Fibroblast of lung (primary cell): ENCODE measurements around the gene ATP6V0C.

Experiments used
- EZH2 ChIP-seq: IDR thresholded peaks from 2 replicates; pipeline ENCODE4 v1.5.1; 2012; ENCODE audit warnings: low read length, control low read depth, mild to moderate bottlenecking; ENCODE audit errors: missing control alignments
- TF ChIP-seq, protein P1 (sequence below), 2 donors: IDR thresholded peaks in 1 of 2; conservative IDR thresholded peaks in 1 of 2; 1 replicate in 1 of 2; 2 replicates in 1 of 2; pipeline ENCODE4 v1.5.1; 2011 to 2012; ENCODE audit warnings: low read length in 2 of 2, control low read depth in 1 of 2, inconsistent platforms in 1 of 2, low read depth in 1 of 2, mild to moderate bottlenecking in 1 of 2

DNA sequence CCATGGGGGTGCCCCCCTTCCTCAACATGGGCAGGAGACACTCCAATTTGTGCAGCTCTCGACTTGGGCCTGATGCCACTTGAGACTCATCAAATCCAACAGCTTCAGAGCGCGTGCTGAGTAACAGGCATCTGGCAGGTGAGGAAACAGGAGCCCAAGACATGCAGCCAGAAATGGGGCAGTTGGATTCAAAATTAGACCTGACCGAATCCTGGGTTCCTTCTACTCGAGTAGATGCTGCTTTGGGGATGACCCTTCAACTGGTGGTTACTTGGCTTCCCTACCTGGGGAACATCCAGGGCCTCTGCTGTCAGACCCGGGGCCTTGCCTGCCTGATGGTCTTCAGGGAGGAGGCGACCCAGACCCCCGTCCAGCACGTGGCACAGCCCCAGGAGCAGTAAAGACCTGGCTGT is 43.1 kb upstream of the ATP6V0C start:
- TF ChIP-seq, protein P1, sequence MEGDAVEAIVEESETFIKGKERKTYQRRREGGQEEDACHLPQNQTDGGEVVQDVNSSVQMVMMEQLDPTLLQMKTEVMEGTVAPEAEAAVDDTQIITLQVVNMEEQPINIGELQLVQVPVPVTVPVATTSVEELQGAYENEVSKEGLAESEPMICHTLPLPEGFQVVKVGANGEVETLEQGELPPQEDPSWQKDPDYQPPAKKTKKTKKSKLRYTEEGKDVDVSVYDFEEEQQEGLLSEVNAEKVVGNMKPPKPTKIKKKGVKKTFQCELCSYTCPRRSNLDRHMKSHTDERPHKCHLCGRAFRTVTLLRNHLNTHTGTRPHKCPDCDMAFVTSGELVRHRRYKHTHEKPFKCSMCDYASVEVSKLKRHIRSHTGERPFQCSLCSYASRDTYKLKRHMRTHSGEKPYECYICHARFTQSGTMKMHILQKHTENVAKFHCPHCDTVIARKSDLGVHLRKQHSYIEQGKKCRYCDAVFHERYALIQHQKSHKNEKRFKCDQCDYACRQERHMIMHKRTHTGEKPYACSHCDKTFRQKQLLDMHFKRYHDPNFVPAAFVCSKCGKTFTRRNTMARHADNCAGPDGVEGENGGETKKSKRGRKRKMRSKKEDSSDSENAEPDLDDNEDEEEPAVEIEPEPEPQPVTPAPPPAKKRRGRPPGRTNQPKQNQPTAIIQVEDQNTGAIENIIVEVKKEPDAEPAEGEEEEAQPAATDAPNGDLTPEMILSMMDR (conservative IDR thresholded peaks at IDR 0.05 in 1 of 2, IDR thresholded peaks at IDR 0.05 in 1 of 2; ENCODE audit: low read depth in 1 of 2, low read length in 2 of 2) = no peak
- TF ChIP-seq EZH2 = no peak
